GOT3 (cell line): Measurements from ENCODE around the gene SHISA9.

ENCODE experiments used
- DNase-seq: peaks from one replicate; lab custom pipeline; 2025; ENCODE audit warnings: mixed read lengths; lab: John Stamatoyannopoulos, UW

Gene SHISA9

DNA sequence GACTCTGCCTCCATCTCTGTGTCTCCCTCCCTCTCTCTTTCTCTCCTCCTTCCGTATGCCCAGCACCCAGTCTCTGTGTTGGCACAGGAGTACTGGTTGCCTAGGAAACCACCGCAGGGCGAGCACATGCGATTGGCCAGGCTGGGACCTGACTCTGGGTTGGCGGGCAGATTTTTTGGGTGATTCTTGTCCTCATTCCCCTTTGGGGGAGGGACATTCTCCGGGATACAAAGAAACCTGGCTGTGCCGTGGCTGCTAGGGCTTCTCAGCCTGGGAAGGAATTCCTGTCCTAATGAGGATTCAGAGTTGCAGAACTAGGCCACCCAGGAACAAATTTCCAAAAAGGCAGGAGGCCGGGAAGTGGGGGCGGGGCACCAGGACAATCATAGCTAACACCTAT is 168.9 kb downstream of the SHISA9 start:
- no peak for DNase-seq

DNA sequence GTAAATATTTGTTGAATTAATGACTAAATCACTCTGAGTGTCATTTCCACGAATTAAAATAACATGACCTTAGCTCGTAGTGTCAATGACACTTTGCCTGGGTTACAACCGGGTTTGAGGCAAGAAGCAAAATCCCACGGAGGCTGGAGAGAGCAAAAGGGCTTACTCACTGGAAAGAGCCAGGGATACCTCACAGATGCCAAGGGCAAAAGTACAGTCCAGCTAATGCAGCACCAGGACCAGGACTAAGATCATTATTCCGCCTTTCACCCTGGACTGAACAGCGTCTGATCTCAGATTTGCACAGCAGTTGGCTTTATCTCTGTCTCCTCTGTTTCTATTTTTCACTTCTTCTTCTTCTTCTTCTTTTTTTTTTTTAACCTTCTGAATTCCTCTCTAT is 175.5 kb downstream of the SHISA9 start:
- no peak for DNase-seq

DNA sequence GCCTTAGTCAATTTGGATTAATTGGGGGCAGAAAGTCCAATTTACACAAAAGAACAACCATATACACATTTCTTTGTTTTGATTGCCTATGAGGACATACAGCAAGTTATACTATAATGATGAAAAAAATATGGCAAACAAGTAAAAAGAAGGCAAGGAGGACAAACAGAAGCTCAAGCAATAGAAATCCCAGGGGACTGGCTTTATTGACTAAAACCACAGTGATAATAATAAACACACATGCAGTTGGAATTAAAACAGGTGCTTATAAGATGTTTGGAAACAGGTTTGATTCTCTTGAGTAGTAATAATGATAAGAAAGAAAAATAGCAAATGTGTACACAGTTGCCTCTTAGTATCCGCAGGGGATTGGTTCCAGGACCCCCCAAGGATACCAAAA is 176.4 kb downstream of the SHISA9 start:
- no peak for DNase-seq

DNA sequence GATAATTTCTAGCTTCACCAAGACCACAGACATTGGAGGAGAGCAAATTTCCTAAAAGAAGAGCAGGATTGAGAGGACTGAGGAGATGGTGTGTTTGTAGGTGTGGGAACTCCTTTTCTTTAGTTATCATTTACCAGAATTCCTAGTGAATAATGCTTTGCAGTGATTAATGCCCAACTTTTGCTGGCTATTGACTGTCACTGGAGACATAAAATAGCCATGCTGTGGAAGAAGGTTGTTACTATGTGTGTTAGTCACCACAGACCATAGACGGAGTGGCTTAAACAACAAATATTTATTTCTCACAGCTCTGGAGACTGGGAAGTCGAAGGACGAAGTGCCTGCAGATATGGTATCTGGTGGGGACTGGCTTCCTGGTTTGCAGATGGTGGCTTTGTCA is 179.1 kb downstream of the SHISA9 start:
- no peak for DNase-seq

DNA sequence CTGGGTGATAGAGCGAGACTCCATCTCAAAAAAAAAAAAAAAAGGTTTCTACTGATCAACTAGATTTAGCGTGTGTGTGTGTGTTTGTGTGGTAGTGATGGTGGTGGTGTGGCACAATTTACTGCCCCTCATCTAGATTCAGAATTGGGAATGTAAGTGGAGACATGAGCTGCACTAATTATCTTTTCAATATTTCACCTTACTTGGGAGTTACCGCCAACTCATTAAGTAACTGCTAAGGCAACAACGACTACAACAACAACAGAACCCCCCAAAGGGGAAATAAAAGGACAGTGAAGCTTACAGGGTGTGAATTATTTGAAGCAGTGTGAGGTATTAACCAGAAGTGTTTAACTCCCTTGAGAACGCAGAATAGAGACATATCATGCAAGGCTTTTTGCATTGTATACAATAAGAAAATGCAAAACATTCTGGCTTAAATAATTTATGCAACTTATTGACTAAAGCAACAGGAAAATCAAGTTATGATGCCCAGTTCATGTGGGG is 180.5 kb downstream of the SHISA9 start:
- DNase-seq = no peak

DNA sequence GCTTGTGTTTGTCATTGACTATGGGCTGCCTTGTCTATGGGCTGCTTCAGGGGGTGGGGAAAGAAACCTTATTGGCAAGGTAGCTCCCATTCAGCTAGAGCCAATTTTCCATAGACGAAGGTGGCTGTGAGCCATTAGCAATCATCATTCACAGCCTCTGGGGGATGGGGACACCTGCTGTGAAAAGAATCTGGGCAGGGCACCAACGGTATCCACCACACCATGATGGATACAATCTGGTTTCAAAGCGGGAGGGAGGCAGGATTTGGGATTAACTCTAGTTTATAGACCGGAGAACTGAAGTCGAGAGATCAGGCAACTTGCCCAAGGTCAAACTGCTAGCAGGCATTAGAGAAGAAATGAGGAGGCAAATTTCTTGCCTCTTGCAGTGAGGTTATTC is 182.3 kb downstream of the SHISA9 start:
- DNase-seq = no peak

DNA sequence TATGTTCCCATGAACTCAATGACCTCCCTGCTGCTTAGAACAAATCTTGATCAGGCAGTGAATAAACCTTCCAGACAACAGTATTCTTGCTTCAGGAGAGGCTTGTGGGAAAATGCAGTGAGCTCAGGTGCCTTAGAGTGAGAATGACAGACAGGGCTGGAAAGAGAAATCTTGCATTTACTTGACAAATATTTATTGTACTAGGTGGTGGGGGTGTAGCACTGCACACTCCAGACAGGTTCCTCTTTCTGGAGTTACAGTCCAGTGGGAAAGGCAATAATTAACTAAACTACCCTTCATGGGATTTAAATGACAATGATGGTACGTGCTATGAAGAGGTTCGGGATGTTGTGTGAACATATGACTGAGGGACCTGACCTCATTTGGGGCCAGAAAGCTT is 182.9 kb downstream of the SHISA9 start:
- DNase-seq = no peak

DNA sequence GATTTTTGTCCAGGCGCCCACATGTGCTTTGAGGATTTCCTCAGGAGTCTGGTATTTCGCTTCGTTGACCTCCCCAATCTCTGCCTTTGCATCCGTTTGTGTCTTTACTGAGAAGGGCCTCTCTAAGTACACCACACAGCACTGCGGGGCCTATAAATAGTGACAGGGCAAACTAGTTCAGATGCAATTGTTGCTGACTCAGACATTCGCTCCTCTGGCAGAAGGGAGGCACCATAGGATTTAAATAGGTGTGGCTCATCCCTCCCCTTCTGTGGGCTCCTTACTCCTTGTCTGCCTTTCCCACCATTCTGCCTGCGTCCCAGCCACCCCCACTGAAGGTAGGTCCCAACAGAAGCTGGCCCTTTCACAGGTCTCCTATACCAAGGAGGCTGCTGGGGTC is 192.3 kb downstream of the SHISA9 start:
- no peak for DNase-seq

DNA sequence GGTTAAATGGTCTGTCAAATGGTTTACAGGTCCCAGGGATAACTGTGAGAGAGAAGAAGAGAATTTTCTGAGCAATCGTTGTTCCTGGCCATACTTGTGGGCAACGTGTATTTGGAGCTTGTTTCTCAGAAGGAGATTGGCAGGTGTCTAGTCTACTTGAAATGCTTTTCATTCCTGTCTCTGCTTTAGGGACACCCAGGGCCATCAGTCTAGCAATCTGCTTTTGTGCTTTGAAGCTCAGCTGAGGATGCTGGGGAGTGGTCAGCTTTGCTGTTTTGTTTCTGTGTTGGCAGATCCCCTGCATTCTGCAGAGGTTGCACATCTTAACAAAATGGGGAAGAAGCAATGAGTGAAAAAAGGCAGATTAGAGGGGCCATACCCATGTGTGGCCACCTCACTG is 193.7 kb downstream of the SHISA9 start:
- no peak for DNase-seq

DNA sequence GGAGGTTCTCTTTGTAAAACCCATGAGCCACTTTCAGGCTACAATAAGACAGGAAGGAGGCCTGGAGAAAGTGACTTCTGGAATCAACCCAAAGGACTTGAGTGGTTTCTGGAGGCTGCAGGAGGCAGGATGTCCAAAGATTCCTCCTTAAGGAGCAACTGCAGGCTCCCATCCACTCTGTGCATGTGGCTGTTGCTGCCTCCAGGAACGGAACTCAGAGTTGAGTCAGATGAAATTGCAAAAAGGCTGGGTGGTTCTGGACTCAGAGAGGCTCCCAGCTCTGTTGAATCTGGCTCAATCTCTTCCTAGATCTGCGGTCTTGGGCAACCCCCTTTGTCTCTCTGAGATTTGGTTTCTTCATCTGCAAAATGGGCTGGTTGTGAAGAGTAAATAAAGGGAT is 197.1 kb downstream of the SHISA9 start:
- no peak for DNase-seq

DNA sequence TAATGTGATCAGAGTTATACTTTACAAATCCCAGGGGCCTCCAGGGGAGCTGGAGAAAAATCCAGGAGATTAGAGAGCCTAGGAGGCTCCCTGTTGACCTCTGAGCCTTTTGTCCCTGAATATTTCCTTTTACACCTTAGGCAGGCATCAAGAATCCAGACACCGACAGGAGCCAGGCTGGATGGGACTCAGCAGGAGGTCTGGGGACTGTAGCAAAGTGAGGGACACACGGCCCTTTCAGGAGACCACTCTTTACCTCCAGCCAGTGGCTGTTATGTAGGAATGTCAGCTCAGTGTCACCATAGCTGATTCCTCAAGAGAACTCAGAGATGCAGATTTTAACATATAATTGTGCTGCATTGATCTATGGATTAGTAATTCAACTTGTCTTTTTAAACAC is 198.4 kb downstream of the SHISA9 start:
- DNase-seq = no peak

DNA sequence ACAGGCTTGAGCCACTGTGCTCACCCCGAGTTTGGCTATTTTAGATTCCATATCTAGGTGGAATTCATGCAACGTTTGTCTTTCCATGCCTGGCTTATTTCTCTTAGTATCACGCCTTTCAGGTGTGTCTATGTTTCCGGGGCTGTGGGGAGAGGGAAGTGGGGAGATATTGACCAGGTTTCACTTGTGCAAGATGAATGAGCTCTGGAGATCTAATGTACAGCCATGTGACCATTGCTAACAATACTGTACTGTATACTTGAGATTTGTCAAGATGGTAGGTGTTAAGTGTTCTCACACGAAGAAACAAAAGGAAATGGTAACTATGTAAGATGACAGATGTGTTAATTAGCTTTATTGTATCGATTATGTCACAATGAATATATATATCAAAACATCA is 199.6 kb downstream of the SHISA9 start:
- DNase-seq = no peak

DNA sequence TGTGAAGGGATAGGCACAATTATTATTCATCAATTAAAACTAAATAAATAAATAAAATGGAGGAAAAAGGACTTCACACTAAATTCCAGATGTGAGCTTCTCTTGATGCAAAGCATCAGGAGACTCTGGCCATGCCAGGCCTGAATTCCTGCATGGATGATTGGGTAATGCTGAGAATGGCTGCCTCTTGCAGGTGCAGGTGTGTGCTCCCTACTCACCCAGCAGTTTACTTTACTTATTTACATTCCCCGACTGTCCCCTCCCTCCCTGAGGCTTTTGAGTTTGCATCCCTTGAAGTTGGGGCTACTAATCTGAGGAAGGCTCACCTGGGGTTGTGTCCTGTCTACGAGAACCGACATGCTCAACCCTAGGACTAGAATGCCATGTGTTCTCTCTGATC is 200.4 kb downstream of the SHISA9 start:
- no peak for DNase-seq

DNA sequence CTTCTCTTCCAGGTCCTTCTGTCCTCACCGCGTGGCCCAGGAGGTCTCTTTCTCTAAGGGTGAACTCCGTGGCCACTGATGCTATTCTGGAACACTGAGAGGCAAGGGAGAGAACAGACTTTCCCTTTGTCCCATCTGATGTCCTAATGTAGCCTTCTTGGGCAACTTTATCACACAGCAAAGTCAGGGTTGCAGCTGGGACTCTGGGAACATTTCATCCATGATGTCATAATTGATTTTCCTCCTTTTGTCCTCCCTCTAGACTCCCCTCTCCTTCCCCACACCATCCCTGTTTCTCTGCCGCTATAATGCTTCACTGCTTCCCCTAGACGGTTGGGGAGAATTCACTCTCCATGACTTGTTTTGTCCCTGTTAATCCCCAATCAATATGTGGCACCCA is 201.0 kb downstream of the SHISA9 start:
- DNase-seq = no peak

DNA sequence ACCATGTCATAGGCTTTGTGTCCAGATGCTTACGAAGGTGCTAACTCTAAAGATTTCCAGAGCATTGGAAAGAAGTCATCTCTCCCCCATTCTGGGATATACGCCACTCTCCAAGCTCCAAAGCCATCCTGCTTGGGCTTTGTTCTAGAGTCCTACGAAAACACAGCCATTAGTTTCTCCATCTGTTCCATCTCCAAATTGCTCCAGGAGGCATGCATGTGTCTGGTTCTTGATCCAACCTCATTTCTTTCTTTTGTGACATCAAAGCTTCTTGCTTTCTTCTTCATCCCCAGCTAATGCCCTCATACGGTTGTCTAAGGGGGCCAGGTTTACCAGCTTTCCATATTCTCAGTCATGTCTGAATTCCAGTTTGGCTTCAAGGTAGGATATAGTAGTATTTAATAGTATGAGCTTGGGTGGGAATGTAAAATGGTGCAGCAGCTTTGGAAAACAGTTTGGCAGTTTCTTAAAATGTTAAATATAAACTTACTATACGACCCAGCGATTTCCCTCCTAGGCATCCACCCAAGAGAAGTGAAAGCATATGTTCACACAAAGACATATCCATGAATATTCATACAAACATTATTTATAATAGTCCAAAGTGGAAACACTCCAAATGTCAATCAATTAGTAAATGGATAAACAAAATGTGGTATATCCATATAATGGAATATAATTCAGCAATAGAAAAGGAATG is 202.6 kb downstream of the SHISA9 start:
- DNase-seq = no peak

DNA sequence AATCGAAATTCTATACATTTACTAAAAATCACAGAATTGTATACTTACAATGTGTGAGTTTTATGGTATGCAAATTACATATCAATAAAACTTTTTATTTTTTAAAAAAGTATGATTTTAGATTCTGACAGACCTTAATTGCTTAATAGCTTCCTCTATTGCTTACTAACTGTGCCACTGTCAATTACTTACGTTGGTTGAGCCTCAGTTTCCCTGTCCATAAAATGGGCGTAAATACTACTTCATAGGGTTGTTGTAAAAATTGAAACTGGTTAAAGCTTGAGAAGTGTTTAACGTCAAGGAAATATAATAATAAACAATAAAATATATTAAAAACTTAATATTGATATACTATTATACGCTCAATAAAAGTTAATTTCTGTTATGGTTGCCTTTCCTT is 203.4 kb downstream of the SHISA9 start:
- no peak for DNase-seq

DNA sequence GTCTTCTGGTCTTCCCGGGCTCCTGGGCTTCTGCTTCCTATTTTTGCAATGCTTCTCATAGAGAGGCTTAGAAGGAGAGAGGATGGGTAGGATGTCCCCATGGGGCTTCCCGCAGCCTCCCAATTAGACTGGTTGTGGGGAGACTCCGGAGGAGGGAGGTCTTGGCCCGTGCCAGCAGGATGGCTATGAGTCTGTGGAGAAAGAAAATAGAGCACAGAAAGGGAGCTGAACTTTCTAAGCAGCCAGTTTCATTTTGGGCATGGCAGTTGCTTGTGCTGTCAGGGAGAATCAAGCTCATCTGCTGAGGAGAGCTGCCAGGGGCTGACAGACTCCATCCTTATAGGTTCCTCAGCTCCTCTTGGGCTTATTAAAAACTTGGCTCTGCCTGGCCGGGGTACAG is 204.0 kb downstream of the SHISA9 start:
- no peak for DNase-seq

DNA sequence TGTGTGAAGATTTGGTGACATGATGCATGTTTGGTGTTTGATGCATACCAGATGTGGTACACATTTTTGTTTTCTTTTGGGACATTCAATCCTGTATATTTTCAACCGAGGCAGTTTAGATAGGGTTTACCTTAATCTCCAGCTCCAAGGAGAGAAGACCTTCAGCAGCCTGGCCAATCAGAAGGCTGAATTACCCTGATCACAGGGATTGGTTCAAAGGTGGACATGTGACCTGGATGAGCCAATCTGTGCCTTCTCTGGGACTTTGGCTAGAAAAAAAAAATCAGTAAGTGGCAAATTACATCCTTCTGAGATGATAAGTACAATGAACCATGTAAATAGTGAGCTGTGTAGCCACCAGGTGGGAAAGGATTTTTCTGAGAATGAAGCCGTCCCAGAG is 205.1 kb downstream of the SHISA9 start:
- no peak for DNase-seq

DNA sequence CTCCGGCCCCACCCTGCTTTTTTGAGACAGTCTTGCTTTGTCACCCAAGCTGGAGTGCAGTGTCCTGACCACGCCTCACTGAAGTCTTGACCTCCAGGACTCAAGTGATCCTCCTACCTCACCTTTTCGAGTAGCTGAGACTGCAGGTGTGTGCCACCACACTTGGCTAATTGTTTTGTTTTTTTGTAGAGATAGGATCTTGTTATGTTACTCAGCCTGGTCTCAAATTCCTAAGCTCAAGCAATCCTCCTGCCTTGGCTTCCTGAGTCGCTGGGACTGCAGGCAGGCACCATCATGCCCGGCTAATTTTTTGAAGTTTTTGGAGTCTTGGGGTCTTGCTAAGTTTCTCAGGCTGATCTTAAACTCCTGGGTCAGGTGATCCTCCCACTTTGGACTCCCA is 206.7 kb downstream of the SHISA9 start:
- no peak for DNase-seq

DNA sequence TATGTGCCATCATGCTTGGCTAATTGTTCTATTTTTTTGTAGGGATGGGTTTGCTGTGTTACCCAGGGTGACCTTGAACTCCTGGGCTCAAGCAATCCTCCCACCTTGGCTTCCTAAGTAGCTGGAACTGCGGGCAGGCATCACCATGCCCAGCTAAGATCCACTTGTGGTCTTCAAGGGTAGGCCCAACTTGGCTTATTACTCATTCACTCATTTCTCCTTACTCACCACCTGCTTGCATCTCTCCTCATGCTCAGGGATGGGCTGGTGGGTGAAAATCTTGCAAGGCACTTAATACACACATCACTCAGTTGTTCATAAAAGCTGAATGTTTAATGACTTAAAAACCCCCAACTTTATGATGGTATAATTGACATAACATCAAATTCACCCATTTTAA is 207.8 kb downstream of the SHISA9 start:
- DNase-seq = no peak

DNA sequence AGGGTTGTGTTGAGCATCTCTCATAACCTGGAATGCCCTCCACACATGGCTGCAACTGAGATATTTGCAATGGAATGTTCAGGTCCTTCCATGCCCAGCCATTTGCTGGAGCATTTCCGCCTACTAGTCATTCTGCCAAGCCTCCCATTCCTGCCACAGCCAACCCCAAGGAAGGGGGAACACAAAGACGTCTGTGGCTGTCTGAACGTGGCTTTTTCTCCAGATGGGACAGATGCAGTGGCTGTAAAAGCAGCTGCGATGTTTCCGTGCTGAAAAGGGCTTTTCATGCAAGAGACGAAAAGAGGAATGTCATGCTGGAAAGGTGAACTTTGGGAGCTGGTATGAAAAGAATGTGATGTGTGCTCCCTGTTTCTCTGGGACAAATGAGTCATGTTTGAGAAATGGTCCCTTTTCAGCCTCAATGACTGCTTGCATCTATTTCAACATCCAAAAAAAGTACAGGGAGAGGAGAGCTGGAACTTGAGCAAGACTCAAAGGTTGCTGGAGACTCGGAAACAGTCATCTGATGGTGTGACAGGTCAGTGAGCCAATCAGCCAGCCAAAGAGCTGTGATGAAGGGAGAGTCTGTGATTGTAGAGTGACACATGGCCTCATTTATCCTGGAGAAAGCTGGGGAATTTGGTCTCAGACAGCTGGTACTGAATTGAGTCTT is 208.9 kb downstream of the SHISA9 start:
- no peak for DNase-seq

DNA sequence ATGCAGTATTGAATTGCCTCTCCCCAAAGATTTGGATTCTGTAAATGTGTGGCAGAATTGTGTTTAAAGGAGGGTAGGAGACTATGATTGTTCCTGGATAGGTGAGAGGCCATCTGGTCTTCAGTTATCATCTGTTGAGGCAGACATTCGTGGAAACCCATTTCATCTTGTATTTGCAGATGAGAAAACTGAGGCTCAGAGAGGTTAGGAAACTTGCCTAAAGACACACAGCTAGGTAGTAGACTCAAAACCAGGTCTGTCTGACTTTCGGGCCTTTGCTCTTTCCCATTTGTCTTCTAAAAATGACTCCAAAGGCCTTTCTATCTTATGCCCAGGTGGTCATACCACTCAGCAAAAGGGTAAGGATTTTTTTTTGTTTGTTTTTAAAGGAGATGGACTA is 210.3 kb downstream of the SHISA9 start:
- no peak for DNase-seq

DNA sequence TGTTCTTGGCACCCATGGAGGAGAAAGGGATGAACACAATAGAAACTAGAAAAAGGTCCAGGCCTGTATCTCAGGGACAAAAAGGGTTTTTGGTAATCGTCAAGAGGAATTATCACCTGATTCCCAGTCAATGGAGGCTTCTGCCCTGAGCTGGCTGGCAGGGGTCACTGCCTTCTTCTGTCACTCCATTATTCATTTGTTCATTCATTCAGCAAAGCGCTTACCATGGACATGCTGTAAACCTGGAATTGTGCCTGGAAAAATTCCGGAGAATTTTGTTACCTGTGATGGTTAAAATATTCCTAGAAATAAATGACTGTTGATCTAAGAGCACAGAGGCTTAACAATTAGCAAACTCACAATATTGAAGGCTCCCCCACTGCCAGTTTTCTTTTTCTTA is 212.3 kb downstream of the SHISA9 start:
- DNase-seq = no peak

DNA sequence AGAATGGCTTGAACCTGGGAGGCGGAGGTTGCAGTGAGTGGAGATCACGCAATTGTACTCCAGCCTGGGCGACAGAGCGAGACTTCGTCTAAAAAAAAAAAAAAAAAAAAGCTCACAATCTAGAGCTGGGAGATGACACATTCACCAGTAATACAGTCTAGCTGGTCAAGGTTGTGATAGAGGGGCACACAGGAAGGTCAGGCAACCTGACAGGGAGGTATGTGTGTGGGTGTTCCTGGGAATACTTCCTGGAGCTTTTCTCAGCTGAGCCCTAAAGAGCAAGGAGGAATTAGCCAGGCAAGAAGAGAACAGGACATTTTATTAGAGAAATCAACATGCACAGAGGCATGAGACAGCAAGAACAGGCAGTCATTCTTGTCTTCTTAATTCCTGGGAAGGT is 216.7 kb downstream of the SHISA9 start:
- DNase-seq = no peak
